HG02759 (cell line): ENCODE results near the gene LMAN2L.
"Not testable (repeated sequence)": the region's sequence is repeated elsewhere in the genome, so short reads cannot be mapped to it uniquely, and the experiment has no call there.

ENCODE experiments used
- ATAC-seq: cut with Tn5 transposase; IDR thresholded peaks from one replicate; pipeline ENCODE4 v1.9.1; 2021; ENCODE audit warnings: mild to moderate bottlenecking, moderate library complexity; ENCODE audit not compliant: unreplicated experiment

LMAN2L gene

GRCh38 chr2:96688649-96689430, 51.0 kb downstream of the LMAN2L start:
- no peak for ATAC-seq

- ATAC-seq = no peak
These were observed 51.9 kb downstream of the LMAN2L start for GRCh38 chr2:96687711-96688640.

GRCh38 chr2:96687266-96687665, 52.6 kb downstream of the LMAN2L start:
- ATAC-seq = no peak

DNA sequence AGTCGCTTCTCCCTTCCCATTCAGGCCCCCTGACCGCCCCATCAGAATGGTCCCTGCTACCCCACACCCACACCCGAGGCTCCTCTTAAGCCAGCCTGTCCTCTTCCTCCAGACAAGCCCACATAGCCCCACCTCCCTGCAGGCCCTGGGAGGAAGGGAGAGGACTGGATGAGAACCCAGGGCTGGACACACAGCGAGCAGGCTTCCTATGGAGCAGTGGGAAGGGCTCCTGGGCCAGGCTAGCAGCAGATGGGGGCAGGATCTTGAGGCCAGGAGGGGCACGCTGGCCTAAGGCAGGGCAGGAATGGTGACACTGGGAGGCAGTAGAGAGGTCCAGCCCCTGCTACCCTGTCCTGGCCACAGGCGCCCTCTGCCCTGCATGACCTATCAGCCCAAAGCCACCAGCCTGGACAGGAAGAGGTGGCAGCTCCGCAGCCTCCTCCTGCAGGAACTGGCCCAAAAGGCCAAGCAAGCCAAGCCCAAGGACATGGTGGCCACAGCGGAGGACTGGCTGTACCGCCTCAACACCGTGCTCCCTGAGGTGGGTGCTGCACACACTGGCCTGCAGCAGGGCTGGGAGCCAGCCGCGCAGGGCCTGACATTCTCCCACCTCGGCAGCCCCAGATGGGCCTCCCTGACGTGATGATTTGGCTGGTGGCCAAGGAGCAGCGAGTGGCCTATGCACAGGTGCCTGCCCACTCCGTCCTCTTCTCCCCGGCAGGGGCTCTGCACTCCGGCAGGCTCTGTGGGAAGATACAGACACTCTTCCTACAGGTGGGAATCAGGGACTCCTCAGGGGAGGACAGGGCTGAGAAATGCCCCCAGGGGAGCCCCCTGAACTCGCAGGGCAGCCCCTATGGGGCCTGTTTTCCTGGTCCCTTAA, 54.0 kb downstream of the LMAN2L start:
- ATAC-seq = no peak

DNA sequence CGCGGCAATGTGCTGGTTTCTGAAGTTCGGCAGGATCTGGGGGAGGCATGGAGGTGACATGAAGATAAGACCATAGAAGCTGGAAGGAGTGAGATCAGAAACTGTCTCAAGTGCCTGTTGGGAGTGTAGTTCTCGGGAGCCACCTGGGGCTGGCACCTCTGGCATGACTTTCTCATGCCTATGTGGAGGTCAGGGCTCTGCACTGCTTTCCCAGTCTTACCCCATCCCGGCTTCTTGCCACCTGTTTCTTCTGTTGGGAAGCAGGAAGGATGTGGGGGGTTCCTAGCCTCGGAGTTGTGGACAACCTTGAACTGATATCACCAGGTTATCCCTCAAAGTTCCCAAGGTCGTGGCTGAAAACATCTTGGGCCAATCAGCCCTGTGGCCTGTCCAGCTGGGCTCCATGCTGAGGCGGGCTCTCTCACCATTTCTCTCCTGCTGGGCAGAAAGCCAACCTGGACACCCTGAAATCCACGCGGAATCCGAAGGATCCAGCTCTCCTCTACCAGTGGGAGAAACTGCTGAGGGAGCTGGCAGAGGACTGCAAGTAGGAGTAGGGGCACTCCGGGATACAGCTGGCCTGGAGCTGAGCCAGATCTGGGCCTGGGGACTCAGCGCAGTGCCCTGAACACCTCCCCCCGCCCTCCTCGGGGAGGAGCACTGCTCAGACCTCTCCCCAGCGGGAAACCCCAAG, 54.8 kb downstream of the LMAN2L start:
- no peak for ATAC-seq

- ATAC-seq = no peak
These were observed 55.7 kb downstream of the LMAN2L start for GRCh38 chr2:96683972-96684820.

DNA sequence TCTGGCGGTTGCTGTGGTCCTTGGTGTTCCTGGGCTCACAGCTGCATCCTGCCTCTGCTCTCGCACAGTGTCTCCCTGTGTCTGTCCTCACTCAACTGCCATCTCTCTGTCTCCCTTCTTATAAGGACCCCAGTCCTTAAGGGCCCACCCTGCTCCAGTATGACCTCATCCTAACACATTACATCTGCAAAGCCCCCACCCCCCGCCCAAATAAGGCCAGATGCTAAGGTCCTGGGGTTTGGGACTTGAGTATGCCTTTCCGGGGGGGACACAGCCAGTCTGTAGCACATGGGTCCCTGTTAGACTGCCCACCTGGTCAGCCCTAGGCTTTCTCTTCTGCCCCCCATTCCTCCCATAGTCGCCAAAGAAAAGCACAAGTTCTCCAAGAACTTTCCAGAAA, 56.6 kb downstream of the LMAN2L start:
- no peak for ATAC-seq

DNA sequence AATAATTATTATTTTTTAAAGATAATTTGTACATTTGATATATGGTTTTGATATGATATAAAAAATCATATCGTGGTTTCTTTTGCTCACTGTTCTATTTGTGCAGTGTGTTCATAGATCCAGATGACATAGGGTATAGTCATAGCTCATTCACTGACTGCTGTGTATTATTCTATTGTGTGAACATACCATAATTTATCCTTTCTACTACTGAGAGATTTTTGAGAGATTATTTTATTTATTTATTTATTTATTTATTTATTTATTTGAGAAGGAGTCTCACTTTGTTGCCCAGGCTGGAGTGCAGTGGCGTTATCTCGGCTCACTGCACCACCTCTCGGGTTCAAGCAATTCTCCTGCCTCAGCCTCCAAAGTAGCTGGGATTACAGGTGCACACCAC, 58.3 kb downstream of the LMAN2L start:
- no peak for ATAC-seq

DNA sequence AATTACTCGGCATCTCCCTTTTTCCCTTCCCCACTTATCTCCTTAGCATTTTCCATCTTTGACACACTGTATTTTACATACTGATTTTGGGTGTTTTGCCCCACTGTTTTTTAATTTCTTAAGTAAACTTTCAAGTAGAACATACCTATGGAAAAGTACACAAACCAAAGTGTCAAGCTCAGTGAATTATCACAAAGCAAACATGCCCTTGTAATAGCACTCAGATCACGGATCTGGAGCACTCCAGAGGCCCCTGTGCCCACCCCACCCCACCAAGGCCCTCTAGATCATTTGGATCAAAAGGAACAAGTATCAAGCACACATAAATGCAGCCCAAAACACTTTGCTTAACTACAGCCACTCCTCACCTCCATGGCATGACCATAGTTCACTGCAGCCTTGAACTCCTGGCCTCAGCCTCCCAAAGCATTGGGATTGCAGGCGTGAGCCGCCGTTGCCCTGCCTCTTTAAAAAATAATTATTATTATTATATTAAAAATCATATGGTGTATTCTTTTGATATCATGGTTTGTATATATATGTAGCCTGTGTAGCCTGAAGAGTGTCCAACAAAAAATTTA, 59.2 kb downstream of the LMAN2L start:
- no peak for ATAC-seq

DNA sequence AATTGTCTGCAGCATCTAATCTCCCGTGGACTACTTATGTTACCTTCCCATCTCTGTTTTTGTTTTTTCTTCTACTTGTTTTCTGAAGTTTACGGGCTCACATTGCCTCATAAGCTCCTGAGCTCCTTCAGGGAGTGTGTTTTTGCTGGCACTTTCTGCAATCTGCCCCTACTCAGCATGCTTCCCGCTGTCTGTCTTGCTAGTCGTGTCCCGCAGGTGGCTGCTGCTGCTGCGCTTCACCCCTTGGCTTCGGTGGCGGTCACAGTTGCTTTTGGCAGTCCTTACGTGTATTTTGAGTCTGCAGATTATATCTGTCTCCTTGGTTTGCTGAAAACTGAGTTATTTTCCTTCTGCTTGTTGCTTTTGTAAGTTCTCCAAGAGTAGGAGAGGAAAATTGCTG, 60.0 kb downstream of the LMAN2L start:
- ATAC-seq = no peak

DNA sequence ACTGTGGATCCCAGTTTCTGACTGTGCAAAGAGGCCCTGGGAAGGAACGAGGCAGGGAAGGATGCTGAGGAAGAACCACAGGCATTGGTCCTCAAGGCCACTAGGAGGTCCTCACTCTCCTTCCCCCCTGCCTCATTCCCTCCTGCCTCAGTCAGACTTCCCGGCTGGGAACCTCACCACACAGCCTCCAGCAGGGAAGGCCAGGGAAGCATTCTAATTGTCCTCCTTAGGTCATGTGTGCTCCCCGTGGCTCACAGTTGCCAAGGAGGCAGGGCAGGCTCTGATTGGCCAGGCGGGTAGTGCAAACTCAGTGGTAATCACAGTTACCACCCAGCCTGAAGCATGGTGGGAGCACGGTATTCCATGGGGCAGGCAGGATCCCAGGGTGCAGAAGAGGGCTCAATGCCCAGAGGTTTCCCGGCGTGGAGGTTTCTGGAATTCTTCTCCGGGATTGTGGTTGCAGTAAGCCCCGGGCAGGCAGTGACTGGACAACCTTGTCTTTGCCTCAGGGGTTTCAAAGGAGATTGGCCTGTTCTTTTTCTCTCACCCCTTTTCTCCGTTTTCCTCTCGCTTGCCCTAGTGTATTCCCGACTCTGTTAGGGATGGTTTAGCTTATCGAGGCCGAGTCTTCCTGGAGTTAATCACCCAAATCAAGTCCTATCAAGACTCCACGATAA, 70.2 kb downstream of the LMAN2L start:
- ATAC-seq = no peak

- ATAC-seq = no peak
These were observed 71.1 kb downstream of the LMAN2L start for GRCh38 chr2:96668771-96669170.

- ATAC-seq = not testable (repeated sequence)
These were observed 74.1 kb downstream of the LMAN2L start for GRCh38 chr2:96665717-96666116.

DNA sequence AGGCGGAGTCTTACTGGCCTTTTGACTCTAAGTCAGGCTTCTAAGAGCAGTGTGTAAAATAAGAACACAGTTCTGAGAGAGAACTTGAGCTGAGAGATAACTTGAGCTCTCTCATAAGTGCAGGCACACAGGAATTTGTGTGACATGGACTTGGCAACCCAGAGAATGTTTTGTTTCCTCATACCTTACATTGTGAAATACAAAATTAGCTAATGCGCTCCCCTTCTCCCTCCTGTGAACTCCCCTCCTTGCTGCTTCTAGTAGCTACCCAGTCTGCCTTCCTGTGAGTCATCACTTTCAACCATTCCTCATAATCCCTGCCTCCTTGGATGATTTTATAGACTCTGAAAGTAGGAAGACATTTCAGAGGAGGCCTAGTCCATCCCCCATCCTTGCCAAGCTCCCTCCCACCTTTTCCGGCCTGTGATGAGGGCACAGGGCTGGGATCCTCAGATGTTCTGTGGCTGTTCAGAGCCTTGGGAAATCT, 74.7 kb downstream of the LMAN2L start:
- no peak for ATAC-seq

- no peak for ATAC-seq
These were observed 75.4 kb downstream of the LMAN2L start for GRCh38 chr2:96664366-96664925.

DNA sequence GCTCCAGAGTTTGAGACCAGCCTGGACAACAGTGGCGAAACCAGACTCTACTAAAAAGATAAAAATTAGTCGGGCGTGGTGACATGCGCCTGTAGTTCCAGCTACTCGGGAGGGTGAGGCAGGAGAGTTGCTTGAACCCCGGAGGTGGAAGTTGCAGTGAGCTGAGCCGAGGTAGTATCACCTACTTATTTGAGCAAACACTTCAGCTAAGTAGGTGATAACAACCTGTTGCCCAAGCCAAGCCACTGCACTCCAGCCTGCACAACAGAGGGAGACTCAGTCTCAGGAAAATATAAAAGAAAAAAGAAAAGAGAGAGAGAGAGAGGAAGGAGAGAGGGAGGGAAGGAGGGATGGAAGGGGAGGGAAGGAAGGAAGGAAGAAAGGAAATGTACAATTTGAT, 76.0 kb downstream of the LMAN2L start:
- ATAC-seq = no peak

DNA sequence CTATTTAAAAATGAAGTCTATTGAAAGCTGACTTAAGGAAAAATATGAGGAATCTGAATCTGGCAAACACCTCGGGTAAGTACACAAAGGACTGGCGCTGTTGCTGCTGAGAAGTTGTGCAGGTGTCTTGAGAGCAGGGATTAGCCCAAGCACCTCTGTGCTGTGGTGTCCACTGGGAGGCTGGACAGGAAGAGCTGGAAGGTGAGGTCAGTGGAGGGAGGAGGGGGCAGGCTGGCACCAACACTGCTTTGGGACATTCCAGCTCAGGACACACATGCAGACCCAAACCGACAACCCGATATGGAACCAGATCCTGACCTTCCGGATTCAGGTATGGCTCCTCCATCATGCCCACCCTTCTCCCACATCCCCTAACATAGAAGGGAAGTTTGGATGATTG, 76.7 kb downstream of the LMAN2L start:
- no peak for ATAC-seq

- ATAC-seq = no peak
These were observed 77.5 kb downstream of the LMAN2L start for GRCh38 chr2:96662360-96662759.
